GM12873 (cell line): ENCODE results near the gene MIX23.

Experiments
- CTCF ChIP-seq: IDR thresholded peaks from 2 replicates; pipeline ENCODE4 v1.5.1; 2012; ENCODE audit warnings: low read depth, mild to moderate bottlenecking, moderate library complexity, low read length, control low read depth; ENCODE audit not compliant: insufficient read depth; ENCODE audit errors: missing control alignments

The MIX23 gene

GRCh38 chr3:122415104-122415744 is 32.2 kb upstream of the MIX23 start:
- TF ChIP-seq CTCF: no peak

- TF ChIP-seq CTCF: no peak
Measured at GRCh38 chr3:122414391-122414790, 31.4 kb upstream of the MIX23 start.

- TF ChIP-seq CTCF: no peak
Measured at GRCh38 chr3:122410639-122411038, 27.6 kb upstream of the MIX23 start.

- no peak for TF ChIP-seq CTCF
Measured at GRCh38 chr3:122410111-122410510, 27.1 kb upstream of the MIX23 start.

- TF ChIP-seq CTCF: no peak
Measured at GRCh38 chr3:122409446-122409845, 26.4 kb upstream of the MIX23 start.

- no peak for TF ChIP-seq CTCF
Measured at GRCh38 chr3:122407946-122408345, 24.9 kb upstream of the MIX23 start.

- TF ChIP-seq CTCF: no peak
Measured at GRCh38 chr3:122406198-122406597, 23.2 kb upstream of the MIX23 start.
